Lower leg skin (tissue), 3 donors: ENCODE data around the gene KDM8.

ENCODE experiments used
- CTCF ChIP-seq, 3 donors: fragments of 450-650 bp; IDR thresholded peaks; one replicate each; pipeline ENCODE4 v1.5.1; 2016; ENCODE audit warnings: antibody characterized with exemption in 3 of 3, mild to moderate bottlenecking in 3 of 3, moderate library complexity in 2 of 3
- POLR2A ChIP-seq, 2 donors: fragments of 450-650 bp; IDR thresholded peaks; one replicate each; pipeline ENCODE4 v1.6.1; 2016 to 2017; ENCODE audit warnings: antibody characterized with exemption in 2 of 2, mild to moderate bottlenecking in 1 of 2, moderate library complexity in 1 of 2

- TF ChIP-seq CTCF (IDR thresholded peaks at IDR 0.05) (no peak), POLR2A (IDR thresholded peaks at IDR 0.05) (no peak)
Observed at GRCh38 chr16:27225536-27226360, 22.4 kb downstream of the KDM8 start.
